Smooth muscle cell of the coronary artery (primary cell): ENCODE results near the gene SOX30. TPM values are rescaled to one million over a fixed set of nuclear protein-coding genes. Genes with fewer than 3 reads are reported as not detected.

Experiments used
- total RNA-seq: library from RNA; depleted of rRNA; stranded (reverse); fragments of >200 nt; gene quantifications from 2 replicates; pipeline ENCODE4 v1.2.3, GENCODE V29; 2014; ENCODE audit warnings: low replicate concordance

The SOX30 gene
- not detected in 2 replicates for total RNA-seq

DNA sequence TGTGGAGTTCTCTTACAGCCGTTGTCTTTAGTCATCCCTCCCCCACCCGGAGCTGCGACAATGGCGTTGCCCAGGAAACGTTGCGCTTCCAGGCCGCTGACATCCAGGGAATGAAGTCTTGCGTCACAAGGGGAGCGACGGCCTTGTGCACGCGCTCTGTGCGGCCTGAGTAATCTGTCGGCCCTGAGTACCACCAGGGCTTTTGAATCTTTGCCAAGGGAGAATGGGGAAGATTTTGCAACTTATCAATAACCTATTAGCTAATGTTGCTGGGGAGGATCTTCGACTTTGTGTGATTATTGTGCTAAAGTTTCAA, at the start of gene SOX30:
TSS of gene SOX30 (minus strand) at position 62 of the 316 bp plus-strand sequence. CDS start 360 bp downstream, outside the sequence.

GRCh38 chr5:157670662-157671591, 18.7 kb upstream of the SOX30 start, which contains the start of gene C5orf52:
Gene C5orf52, plus strand, starts transcription at chr5:157671533. Its CDS starts 82 bp downstream, at chr5:157671615.

Other genes starting within 250 kb of the SOX30 start
- gene NIPAL4, start 192.2 kb downstream of the SOX30 start, total RNA-seq: 0.08 TPM in 1 of 2 replicates, not detected in the other
- gene ADAM19, start 76.7 kb downstream of the SOX30 start, total RNA-seq: 10.8 and 58.1 TPM in 2 replicates
- gene C5orf52, start 19.1 kb upstream of the SOX30 start, total RNA-seq: not detected in 2 replicates
- gene THG1L, start 79.0 kb upstream of the SOX30 start, total RNA-seq: 29.3 and 53.1 TPM in 2 replicates
- 3.0 and 4.7 TPM in 2 replicates for gene LSM11, start 91.3 kb upstream of the SOX30 start, total RNA-seq
- gene CLINT1, start 206.7 kb upstream of the SOX30 start, total RNA-seq: 84.5 and 110 TPM in 2 replicates